ENCODE results near the gene ENO1.
"Not testable (repeated sequence)": the region's sequence is repeated elsewhere in the genome, so short reads cannot be mapped to it uniquely, and the experiment has no call there.

Gene ENO1

DNA sequence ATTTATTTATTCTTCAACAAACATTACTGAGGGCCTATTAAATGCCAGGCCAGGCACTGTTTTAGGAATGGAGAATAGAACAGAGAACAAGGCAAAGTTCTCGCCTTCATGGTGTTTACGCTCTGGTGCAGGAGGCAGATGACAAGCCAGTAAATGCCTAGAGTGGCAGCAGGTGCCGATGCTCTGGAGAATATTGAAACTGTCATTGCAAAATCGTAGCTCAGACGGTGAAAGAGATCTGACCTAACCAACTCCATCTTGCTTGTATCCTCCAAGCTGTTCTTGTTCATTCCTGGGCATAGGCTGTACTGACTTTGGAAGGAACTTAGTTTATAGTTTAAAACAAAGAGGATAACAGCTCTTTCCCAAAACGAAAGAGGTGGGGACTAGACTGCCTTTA is 13.5 kb upstream of the ENO1 start:
- no peak for DNase-seq

DNA sequence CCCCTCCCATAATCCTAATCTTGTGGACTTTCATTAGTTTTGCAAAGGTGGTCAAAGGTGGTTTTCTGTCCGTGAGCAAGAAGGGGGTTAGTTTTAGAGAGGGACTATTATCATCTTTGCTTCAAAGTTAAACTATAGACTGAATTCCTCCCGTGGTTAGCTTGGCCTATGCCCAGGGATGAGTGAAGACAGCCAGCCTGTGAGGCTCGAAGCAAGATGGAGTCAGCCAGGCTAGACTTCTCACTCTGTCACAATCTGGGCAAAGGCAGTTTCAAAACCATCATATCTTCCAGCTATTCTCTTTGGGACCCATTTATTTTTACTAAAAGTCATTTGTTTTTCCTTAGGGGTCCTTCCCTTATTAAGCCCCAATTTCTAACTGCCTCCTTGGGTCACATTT is 12.9 kb upstream of the ENO1 start:
- no peak for DNase-seq

DNA sequence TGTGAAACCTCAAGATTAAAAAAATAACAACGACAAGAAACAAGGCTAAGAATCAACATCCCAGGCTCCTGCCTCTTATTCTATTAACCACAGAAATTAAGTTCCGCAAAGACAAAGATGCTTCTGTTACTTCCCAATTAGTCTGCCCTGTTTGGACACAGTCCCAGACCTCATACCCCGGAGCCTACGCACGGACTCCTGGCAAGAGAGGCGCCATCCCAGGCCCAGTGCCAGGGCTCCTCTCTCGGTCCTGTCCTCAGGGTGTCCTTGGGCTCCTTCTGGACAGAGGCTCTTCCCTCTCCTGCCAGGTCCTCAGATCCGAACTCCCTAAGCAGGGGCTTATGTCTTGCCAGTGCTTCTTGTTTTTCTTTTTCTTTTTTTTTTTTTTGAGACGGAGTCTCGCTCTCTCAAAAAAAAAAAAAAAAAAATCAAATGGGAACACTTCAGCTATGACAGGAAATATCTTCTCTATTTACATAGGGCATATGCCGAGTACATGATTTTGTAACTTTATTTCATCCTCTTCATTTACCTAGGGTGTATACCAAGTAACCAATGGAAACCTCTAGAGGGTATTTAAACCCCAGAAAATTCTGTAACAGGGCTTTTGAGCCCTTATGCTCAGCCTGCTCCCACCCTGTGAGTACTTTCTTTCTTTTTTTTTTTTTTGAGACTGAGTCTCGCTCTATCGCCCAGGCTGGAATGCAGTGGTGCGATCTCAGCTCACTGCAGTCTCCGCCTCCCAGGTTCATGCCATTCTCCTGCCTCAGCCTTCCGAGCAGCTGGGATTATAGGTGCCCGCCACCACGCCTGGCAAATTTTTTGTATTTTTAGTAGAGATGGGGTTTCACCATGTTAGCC is 11.7 kb upstream of the ENO1 start:
- peak; percentile 71 for DNase-seq

DNA sequence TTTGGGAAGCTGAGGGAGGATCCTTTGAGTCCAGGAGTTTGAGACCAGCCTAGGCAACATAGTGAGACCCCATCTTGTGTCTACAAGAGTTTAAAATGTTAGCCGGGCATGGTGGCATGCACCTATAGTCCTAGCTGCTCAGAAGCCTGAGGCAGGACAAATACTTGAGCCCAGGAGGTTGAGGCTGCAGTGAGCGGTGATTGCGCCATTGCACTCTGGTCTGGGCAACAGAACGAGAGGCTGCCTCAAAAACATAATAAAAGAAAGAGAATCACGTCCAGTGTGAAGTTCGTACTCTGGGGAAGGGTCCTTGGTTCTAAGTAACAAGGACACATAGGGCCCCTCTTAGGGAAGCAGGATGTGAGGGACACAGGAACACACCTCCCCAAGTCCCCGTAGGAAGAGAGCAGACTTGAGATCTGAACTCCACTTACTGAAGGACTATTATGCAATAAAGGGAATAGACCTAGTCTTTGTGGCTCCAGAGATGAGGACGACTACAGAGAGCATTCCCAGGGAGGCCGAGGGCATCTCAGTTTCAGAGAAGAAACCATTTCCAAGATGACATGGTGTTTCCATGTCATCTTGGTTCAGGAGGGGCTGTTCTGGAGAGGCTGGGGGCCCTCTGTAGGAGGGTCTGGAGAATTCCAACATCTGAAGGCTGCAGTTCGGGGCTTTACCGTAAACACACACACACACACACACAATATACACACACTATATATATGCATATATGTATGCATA is 10.8 kb upstream of the ENO1 start:
- no peak for DNase-seq

DNA sequence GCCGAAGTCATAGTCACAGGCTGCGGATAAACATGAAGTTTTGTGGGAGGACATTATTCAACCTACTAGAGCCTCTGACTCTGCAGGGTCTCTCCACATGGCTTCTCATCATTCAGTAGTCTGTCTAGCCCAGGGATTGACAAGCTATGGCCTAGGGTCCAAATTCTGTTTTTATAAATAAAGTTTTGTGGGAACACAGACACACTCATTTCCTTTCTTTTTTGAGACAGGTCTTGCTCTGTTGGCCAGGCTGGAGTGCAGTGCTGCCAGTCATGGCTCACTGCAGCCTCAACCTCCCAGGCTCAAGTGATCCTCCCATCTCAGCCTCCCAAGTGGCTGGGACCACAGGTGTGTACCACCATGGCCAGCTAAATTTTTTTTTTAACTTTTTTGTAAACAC is 8.1 kb upstream of the ENO1 start:
- no peak for DNase-seq

DNA sequence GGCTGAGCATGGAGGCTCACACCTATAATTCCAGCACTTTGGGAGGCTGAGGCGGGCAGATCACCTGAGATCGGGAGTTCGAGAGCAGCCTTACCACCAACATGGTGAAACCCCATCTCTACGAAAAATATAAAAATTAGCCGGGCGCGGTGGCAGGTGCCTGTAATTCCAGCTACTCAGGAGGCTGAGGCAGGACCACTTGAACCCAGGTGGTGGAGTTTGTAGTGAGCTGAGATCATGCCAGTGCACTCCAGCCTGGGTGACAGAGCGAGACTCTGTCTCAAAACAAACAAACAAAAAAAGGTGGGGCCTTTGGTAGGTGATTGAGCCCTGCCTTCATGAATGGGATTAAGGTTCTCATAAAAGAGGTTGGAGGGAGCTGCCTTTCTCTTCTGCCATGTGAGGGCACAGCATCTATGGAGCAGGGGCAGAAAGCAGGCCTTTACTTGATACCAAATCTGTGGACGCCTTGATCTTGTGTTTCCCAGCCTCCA is 7.6 kb upstream of the ENO1 start:
- not testable (repeated sequence) for DNase-seq

DNA sequence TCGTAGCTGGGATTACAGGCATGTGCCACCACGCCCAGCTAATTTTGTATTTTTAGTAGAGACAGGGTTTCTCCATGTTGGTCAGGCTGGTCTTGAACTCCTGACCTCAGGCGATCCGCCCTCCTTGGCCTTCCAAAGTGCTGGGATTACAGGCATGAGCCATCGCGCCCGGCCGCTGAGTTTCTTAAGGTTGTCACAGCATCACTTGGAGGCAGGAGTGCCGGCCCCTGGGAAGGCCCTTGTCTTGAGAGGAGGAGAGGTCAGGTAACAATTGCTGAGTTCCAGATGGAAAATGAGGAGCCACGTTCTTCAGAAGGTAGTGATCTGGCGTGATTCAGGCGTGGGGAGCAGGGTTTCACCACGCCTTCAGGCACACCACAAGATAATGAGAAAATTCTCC is 5.6 kb upstream of the ENO1 start:
- not testable (repeated sequence) for DNase-seq

DNA sequence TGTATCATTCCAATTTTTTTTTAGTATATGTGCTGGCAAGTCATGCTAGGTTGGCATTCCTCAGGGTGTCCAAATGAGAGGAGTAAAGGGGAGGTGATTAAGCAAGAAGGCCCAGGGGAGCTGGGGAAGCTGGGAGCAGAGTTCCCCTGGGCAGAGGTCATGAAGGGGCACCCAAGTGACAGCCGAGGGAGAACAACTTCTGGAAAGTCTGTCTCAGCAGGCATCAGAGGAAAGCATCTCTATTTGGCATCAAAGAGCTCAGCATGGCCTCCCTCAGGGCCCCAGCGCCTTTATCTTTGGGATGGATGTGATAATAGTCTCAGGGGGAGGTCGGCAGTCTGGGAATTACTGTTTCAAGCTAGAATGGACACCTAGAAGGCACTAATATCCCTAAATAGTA is 5.0 kb upstream of the ENO1 start:
- no peak for DNase-seq

DNA sequence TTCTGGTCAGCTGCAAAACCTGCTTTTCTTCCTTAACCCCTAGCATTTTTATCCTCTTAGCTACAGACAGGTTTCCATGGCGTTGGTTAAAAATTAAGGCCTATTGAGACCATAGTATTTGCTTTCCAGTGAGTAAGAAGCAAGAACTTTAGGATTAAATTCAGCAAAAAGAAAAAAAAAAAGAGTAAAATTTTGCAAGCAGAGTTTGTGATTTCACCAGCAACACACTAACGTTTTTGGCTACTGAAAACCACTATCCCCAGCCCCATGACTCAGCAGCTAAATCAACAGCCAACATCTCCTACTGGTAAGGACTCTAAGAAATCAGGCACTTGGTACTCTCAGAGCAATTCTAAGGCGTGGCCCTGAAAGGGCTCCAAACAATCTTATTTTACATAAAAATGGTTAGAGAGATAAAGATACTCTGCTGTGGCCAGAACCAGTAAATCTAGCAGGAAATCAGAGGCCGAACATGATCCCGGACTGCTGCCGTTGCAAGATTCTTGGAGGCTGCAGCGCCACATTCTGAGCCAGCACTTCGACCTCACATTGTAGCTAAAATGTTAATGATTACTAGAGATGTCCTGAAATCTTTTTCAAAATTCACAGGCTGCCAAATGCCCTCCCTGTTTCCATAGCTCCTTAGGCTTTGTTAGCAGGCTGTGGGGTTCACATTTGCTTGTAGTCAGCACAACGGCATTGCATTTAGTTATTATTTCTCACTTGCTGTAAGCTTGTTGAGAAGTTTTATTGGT is 1.6 kb upstream of the ENO1 start:
- peak; percentile 94 for DNase-seq

DNA sequence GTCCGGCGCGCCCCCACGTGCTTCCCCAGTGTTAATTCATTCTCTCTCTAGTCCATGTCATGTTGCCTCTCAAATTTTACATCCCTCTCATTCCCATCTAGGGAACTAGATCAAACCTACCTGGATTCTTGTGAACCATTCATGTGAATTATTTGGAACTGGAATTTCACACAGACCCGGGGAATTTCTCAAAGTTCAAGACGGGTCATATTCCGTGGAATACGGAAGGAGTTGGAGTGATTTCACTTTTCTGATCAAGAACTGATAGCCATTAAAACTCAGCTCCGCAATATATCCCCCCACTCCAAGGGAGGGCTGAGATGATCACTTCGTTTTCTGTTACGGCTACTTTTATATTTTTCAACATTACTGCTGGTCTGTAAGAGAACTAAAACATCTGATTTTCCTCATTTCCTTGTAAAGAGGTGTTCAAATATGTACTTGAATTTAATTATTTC is 1.0 kb upstream of the ENO1 start:
- peak; percentile 68 for DNase-seq

DNA sequence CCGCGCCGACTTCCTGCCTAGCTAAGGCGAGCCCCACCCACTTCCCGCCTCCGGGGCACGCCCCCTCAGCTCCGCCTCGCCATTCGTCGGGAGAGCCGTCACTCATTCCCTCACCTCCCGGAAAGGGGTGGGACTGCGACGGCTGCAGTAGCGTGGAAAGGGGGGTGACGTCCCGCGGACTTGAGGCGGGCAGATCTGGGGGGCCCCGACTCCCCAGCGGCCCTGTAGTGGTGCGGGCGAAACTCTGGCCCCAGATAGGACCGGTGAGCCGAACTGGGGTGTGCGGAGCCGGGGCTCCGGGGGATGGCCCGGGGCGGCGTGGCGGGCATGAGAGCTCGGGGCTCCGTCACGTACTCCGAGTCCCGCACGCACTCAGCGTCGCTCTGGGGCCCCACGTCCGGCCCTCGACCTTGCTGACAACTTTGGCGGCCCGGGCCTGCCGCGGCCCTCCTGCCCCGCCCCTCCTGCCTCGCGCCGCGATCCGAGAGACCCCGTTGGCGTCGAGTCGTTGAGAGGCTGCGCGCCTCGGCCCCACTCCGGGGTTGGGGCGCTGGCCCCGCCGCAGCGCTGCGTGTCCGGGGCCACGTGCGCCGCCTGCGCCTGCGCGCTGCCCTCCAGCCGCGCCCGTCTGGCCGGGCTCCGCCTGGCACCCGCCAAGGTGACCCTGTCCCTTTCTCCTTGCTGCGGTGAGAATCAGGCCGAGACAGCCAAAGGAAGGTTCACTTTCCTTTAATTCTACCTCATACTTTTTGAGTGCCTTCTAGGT is 395 bp upstream of the ENO1 start:
- peak; percentile 84 for DNase-seq

DNA sequence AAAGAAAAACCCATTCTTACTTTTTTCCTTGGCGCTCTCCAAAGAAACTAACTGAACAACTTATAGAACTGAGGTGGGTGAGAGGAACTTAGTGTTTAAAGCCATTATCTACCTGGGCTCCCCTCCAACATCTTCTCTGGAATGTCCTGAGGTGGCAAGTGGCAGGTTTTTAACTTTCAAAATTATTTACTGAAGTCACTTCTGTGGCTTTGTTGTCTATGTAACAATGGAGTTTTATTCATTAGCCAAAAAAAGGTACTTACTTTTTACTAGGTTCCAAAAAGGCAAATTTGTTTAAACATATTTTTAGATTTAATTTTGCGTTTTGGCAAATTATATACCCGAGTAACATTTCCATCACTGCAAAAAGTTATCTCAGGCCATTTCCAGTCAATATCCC is 2.4 kb downstream of the ENO1 start:
- no peak for DNase-seq

DNA sequence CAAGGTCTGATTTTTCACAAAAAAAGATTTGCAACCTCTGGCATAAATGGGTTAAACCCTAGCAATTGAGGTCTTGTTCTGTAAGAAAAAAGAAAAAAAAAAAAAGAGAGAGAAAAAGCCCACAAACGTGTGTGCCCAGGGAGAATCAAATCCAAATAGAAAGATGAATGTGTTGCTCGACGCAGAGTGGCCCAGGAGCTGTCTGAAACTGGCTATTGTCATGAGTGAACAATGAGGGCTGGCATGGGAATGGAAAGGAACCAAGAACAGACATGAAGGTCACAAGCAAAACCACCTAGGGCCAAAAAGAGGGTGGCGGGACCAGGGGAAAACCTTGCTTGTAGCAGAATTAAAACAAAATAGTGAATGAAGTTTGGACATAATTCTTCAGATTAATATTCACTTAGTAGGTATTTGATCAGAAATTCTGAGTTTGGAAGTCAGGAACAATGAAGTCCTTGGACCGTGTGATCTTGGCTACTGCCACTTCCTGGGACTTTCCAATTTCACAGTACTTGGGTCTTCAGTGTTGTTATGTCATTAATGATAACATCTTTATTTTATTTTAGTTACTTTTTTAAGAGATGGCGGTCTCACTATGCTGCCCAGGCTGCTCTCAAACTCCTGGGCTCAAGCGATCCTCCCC is 3.1 kb downstream of the ENO1 start:
- DNase-seq: no peak

DNA sequence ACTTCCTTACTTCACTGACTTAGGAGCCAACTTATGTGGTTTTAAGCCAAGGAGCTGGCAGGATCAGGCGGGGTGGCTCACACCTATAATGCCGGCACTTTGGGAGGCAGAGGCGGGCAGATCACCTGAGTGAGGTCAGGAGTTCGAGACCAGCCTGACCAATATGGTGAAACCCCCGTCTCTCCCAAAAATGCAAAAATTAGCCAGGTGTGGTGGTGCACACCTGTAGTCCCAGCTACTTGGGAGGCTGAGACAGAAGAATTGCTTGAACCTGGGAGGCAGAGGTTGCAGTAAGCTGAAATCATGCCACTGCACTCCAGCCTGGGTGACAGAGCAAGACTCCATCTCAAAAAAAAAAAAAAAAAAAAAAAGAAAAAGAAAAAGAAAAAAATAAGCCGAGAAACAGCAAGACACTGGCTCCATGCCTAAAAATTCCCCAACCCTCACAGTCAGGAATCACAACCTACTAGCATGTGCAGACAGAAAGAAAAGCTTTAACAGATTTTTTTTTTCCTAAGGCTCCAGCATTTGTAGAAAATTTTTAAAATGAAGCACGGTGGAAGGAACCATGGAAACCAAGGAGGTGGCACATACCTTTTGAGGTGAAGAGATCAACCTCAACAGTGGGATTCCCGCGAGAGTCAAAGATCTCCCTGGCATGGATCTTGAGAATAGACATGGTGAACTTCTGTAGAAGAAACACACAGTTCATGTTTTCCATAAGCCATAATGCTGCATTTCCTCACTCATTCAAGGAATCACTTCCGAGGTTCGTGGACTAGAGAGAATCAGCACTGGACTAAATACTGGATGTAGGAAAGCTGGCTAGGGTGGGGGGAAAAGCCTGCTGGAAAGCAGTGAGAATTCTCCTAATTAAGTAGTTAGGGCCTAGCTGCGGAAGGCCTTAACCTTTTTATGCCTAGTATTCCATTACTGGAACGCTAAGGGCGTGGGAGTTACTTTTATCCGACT is 4.0 kb downstream of the ENO1 start:
- DNase-seq: no peak

DNA sequence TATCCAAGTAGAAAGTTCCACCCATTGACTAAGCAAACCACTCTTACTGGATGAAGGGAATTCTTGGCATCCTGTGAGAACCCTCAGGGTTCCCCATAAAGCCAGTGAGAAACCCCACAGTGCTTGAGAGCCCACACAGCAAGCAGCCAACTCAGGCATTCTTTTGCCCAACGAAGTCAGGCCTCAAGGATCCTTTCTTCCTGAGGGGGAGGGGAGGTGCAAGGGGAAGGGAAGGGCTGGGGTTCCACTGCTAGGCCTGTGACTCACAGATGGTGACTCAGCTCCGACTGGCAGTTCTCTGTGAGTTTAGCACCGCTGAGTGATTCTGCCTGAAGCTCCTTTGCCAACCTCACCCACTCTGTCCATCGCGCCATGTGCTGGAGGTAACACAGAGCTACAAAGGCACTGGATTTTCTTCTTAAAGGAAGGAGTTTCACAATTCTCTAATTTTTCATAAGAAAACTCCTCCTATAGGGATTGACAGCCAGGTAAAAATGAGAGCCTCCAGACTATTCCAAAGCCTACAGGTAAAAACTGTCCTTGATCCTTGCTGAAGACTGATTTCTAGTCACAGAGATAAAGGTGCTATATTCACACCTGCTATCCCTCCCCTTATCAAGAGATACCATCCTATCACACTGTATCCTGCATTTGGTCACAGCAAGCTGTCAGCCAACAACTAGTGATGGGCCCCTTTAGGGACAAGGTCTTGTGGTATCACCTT is 4.8 kb downstream of the ENO1 start:
- DNase-seq: peak; percentile 99

DNA sequence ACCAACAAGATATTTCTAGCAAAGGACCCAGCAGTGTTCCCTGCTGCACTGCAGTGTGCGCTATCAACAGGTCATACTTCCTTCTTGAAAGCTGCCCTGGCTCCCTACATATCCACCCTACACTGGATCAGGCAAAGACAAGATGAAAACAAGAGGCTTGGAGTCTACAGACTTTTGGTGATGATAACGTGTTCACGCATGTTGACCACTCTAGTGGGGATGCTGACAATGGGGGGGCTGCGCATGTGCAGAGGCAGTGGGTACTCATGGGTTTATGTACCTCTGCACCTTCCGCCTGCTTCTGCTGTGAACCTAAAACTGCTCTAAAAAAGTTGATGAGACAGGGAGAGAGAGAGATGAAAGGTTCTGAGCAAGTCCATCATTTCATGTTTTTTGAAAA is 5.5 kb downstream of the ENO1 start:
- DNase-seq: no peak

DNA sequence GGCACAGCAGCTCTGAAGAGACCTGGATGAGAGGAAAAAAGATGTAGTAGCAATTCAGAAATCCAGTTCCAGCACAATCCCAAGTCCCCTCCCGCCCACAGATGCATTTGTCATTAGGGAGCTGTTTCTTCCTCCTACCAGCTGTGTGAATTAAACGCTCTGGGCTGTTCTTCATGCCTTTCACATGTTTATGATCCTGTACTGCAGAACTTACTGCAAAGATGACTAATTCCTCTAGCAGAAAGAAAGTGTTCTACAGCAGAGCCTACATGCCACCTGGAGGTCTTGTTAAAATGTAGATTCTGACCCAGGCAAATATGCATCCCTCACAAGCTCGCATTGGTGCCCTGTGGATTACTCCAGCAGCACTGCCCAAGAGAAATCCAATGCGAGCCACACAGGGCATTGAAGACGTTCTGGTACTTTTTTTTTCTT is 6.5 kb downstream of the ENO1 start:
- no peak for DNase-seq

DNA sequence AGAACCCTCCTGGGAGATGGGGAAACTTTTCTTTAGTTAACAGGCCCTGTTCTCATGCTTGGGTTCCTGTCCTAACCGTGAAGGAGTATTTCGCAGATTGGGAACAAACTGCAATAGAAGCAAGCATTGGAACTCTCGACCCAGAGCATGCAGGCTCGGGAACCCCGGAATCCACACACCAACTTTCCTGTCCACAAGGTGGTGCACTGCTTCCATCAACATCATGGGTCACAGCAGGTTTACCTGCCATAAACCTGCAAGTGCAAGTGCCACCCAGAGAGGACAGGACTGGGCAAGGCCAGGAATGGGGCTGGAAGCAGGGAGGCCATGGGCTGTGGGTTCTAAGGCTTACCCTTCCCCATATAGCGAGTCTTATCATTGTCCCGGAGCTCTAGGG is 6.9 kb downstream of the ENO1 start:
- no peak for DNase-seq

DNA sequence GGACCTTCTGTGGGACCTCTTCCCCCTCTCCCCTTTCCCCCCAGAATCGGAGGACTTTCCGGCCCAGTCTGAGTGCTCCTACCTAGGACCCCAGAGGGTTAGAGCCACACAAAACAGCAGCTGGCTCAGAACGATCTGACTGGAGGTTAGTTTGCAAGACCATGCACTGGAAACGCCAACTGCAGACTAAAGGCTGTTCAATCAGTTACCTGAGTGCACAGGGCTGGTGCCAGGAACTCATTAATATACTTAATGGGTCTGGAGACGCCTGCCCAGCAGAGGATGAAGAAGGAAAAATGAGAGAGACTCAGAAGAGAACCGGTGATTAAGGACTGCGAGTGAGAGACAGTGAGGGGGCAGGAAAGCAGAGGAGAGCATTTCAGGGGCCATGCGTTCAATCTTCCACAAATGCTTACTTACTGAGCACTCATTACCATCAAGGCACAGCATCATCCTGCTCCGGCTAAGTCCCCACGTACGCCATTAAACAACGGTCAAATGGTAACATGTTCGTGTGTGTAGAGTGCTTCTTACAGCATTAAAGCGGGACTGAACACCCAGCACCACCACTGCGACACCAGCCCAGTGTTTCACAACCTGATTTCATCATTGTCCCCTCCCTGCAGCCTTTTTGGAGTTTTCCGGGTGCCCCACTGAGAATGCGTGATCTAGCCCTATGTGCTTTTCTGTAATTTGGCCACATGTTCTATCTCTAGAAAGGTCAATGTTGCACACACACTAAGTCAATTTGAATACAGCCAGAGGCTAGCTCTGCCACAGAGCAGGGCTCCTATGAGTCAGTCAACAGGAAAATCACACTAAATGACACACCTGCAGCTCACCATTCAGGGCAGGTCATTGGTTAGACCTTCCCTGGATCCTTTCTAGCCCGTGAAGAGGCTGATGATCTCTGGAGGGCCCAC is 7.6 kb downstream of the ENO1 start:
- DNase-seq: no peak
